ENCODE data around the gene NFKB2. TPM values are rescaled to one million over a fixed set of nuclear protein-coding genes. Genes with fewer than 3 reads are reported as not detected.

The NFKB2 gene
- total and polyA plus RNA-seq, 2 of the 4 experiments (the other 2 are of a cell fraction), result 16.1 to 32.3 TPM

DNA sequence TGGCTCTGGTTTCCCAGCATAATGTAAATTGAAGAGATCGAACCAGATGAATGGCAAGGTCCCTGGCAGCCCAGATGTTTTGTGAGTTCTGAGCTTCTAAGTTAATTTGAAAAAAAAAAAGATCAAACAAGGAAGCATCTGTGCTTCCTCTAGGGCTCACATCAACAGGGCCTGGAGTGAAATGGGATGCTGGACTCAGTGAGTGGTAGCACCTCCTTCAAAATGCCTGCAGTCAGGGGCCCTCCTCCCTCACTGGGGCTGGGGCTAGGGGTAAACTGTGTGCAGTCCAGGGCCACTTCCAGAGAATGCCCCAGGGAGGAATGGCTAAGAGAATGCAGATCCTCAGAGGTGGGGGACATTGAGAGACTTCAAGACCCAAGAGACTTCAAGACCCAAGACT lies 42.9 kb downstream of the NFKB2 start:
- no peak overlapping the region for H4K91ac ChIP-seq (ENCODE audit: insufficient read depth, low read depth, low read length)
- CTCF ChIA-PET, result no interaction called here
- H3K9me3 ChIP-seq (ENCODE audit: control insufficient read depth, insufficient read depth, low read length), result no peaks in the 10 kb centered on the region
- ATAC-seq (ENCODE audit: low read depth) (no peak), DNase-seq (no peak)
- BruUV-seq (replicated peaks), result no TSS peak
- no peak overlapping the region for H3K4ac ChIP-seq (ENCODE audit: low read depth, low read length)
- no peak overlapping the region for H2BK5ac ChIP-seq (ENCODE audit: low read depth, low read length, poor library complexity, severe bottlenecking)
- H3K79me1 ChIP-seq (ENCODE audit: low read depth in 1 of 2, low read length in 2 of 2), result no peaks in the 10 kb centered on the region
- H3K4me2 ChIP-seq (ENCODE audit: low read depth, low read length), result no peak overlapping the region
- no peak for TF ChIP-seq MAZ (IDR thresholded peaks at IDR 0.05; ENCODE audit: borderline replicate concordance, low read depth, low read length)
- TF ChIP-seq, protein P1, sequence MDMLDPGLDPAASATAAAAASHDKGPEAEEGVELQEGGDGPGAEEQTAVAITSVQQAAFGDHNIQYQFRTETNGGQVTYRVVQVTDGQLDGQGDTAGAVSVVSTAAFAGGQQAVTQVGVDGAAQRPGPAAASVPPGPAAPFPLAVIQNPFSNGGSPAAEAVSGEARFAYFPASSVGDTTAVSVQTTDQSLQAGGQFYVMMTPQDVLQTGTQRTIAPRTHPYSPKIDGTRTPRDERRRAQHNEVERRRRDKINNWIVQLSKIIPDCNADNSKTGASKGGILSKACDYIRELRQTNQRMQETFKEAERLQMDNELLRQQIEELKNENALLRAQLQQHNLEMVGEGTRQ (IDR thresholded peaks at IDR 0.05; ENCODE audit: low read depth, low read length), result no peak
- no peak for TF ChIP-seq NFE2L2 (IDR thresholded peaks at IDR 0.05; ENCODE audit: low read depth, low read length)
- TF ChIP-seq, protein P2, sequence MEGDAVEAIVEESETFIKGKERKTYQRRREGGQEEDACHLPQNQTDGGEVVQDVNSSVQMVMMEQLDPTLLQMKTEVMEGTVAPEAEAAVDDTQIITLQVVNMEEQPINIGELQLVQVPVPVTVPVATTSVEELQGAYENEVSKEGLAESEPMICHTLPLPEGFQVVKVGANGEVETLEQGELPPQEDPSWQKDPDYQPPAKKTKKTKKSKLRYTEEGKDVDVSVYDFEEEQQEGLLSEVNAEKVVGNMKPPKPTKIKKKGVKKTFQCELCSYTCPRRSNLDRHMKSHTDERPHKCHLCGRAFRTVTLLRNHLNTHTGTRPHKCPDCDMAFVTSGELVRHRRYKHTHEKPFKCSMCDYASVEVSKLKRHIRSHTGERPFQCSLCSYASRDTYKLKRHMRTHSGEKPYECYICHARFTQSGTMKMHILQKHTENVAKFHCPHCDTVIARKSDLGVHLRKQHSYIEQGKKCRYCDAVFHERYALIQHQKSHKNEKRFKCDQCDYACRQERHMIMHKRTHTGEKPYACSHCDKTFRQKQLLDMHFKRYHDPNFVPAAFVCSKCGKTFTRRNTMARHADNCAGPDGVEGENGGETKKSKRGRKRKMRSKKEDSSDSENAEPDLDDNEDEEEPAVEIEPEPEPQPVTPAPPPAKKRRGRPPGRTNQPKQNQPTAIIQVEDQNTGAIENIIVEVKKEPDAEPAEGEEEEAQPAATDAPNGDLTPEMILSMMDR (conservative IDR thresholded peaks at IDR 0.05; ENCODE audit: low read depth, low read length), result no peak
- no peak for TF ChIP-seq RCOR1 (IDR thresholded peaks at IDR 0.05; ENCODE audit: insufficient replicate concordance, low read length)
- no peak for TF ChIP-seq CEBPB (IDR thresholded peaks at IDR 0.05; ENCODE audit: low read depth, low read length)
- TF ChIP-seq CHD1 (IDR thresholded peaks at IDR 0.05; ENCODE audit: low read depth, low read length), result no peak
- TF ChIP-seq BHLHE40 (IDR thresholded peaks at IDR 0.05; ENCODE audit: low read depth, low read length), result no peak
- no peak for TF ChIP-seq FOS (IDR thresholded peaks at IDR 0.05; ENCODE audit: low read depth, low read length)
- TF ChIP-seq, protein P3, sequence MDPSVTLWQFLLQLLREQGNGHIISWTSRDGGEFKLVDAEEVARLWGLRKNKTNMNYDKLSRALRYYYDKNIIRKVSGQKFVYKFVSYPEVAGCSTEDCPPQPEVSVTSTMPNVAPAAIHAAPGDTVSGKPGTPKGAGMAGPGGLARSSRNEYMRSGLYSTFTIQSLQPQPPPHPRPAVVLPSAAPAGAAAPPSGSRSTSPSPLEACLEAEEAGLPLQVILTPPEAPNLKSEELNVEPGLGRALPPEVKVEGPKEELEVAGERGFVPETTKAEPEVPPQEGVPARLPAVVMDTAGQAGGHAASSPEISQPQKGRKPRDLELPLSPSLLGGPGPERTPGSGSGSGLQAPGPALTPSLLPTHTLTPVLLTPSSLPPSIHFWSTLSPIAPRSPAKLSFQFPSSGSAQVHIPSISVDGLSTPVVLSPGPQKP (IDR thresholded peaks at IDR 0.05; ENCODE audit: borderline replicate concordance, low read depth, low read length), result no peak
- no peak for TF ChIP-seq RAD21 (IDR thresholded peaks at IDR 0.05; ENCODE audit: low read length)
- TF ChIP-seq MXI1 (IDR thresholded peaks at IDR 0.05; ENCODE audit: borderline replicate concordance, low read depth, low read length), result no peak
- H3K9me1 ChIP-seq (ENCODE audit: insufficient read depth, low read length), result peaks cover 5% of the 10 kb centered on the region; the same call in 1 of the 2 replicates
- H3K9ac ChIP-seq (ENCODE audit: low read depth, low read length), result no peak overlapping the region
- no peak overlapping the region for H4K8ac ChIP-seq (ENCODE audit: low read depth in 2 of 2, low read length in 2 of 2)
- H2AK5ac ChIP-seq (ENCODE audit: low read depth, low read length), result no peak overlapping the region
- peaks cover 5% of the 10 kb centered on the region for H3K27me3 ChIP-seq (ENCODE audit: control insufficient read depth, insufficient read depth, low read length)
- no peak overlapping the region for H3K23ac ChIP-seq (ENCODE audit: low read depth, low read length)
- no peak overlapping the region for H3K14ac ChIP-seq (replicated peaks; ENCODE audit: low read depth, low read length)
- H3K4me3 ChIP-seq (ENCODE audit: insufficient read depth, low read depth, low read length), result no peak overlapping the region
- H3K18ac ChIP-seq (ENCODE audit: low read depth, low read length), result no peak overlapping the region
- no peak overlapping the region for H2BK20ac ChIP-seq (ENCODE audit: low read depth, low read length)
- no peaks in the 10 kb centered on the region for H3K36me3 ChIP-seq (ENCODE audit: control insufficient read depth, insufficient read depth, low read length)
- H3K27ac ChIP-seq (ENCODE audit: insufficient read depth, low read length), result no peak overlapping the region
- no peak overlapping the region for H2AFZ ChIP-seq (replicated peaks; ENCODE audit: low read length, poor library complexity)
- H3K4me1 ChIP-seq (ENCODE audit: control insufficient read depth, insufficient read depth, low read length), result peaks cover 10% of the 10 kb centered on the region
- POLR2A ChIA-PET (ENCODE audit: unreplicated experiment), result no interaction called here
- H3K56ac ChIP-seq (ENCODE audit: extremely low read depth, insufficient read depth, low read length), result no peak overlapping the region
- no peaks in the 10 kb centered on the region for H4K20me1 ChIP-seq (ENCODE audit: insufficient read depth, low read length)
- H2BK120ac ChIP-seq (ENCODE audit: low read depth, low read length), result no peak overlapping the region
- H4K5ac ChIP-seq (ENCODE audit: low read depth, low read length), result no peak overlapping the region
- in situ Hi-C loops (cut with MboI; ENCODE audit: low sequenced_read_pairs), result no loop called here
- intact Hi-C loops (cut with micrococcal nuclease), result no loop called here
- WGBS, 2 experiments (ENCODE audit: extremely low coverage in 2 of 2, insufficient read length in 1 of 2), result no CpG with 5 or more reads among the region's 1 CpG
- H2BK15ac ChIP-seq (ENCODE audit: low read depth, low read length), result no peak overlapping the region
- dilution Hi-C loops (cut with HindIII; ENCODE audit: low sequenced_read_pairs, unreplicated experiment), result no loop called here
- H2AK9ac ChIP-seq (replicated peaks; ENCODE audit: low read depth, low read length, poor library complexity), result no peak overlapping the region

All from IMR-90 (cell line).